Stimulated activated CD8-positive, alpha-beta memory T cell treated with anti-CD3 and anti-CD28 coated beads, Interleukin-12 subunit alpha, Interleukin-12 subunit beta, amount 100 ng/mL, for 24 hours (primary cell): ENCODE measurements around the gene RPUSD2.

Experiments
- DNase-seq: peaks from one replicate; pipeline ENCODE4 v3.0.0-alpha.2; 2020; ENCODE audit errors: extremely low read depth

The RPUSD2 gene

DNA sequence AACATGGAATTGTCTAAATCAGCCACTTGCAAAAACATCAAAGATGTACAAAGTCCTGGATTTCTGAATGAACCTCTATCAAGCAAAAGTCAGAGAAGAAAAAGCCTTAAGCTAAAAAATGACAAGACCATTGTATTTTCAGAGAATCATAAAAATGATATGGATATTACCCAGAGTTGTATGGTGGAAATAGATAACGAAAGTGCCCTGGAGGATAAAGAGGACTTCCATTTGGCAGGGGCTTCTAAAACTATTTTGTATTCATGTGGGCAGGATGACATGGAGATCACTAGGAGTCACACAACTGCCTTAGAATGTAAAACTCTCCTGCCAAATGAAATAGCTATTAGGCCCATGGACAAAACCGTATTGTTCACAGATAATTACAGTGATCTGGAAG, 54.3 kb downstream of the RPUSD2 start:
- DNase-seq = no peak
